ENCODE measurements around the gene RALGPS1. TPM values are rescaled to one million over a fixed set of nuclear protein-coding genes. Genes with fewer than 3 reads are reported as not detected.

RALGPS1 gene
- total RNA-seq, 1 donor from 2014 or later: 21.7 TPM

DNA sequence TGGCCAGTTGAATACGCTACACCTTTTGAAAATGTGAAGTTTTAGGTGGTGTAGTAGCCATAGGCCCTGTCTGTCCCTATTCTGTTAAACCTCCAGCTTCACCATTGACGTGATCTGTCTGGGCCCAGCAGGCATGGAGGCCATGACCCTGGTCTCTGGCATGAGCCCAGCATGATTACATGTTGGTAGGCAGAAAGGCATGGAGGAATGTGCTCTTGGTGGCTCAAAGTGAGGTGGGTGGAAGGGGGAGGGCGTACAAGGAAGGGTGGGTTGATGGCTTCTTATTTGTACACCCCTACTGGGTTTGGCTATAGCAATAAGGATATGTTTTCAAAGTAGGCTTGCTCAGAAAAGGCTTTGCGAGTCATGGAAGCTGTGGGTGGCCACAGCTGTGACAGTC is 23.7 kb downstream of the RALGPS1 start:
- intact Hi-C loops (cut with micrococcal nuclease): no loop called here
- no peaks in the 10 kb centered on the region for H3K9me3 Mint-ChIP-seq
- H3K36me3 Mint-ChIP-seq (ENCODE audit: low read depth): no peaks in the 10 kb centered on the region
- TF ChIP-seq, protein P1, sequence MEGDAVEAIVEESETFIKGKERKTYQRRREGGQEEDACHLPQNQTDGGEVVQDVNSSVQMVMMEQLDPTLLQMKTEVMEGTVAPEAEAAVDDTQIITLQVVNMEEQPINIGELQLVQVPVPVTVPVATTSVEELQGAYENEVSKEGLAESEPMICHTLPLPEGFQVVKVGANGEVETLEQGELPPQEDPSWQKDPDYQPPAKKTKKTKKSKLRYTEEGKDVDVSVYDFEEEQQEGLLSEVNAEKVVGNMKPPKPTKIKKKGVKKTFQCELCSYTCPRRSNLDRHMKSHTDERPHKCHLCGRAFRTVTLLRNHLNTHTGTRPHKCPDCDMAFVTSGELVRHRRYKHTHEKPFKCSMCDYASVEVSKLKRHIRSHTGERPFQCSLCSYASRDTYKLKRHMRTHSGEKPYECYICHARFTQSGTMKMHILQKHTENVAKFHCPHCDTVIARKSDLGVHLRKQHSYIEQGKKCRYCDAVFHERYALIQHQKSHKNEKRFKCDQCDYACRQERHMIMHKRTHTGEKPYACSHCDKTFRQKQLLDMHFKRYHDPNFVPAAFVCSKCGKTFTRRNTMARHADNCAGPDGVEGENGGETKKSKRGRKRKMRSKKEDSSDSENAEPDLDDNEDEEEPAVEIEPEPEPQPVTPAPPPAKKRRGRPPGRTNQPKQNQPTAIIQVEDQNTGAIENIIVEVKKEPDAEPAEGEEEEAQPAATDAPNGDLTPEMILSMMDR (IDR thresholded peaks at IDR 0.05): no peak
- ATAC-seq (ENCODE audit: low read depth) (no peak), DNase-seq (no peak)
- no peak overlapping the region for H3K4me3 Mint-ChIP-seq
- CTCF ChIA-PET: interaction anchor here (6.3 kb wide), 1 partner anchor 260 kb away, joined by 150 read pairs; no protein-coding TSS in a partner anchor
- peaks cover 5% of the 10 kb centered on the region for H3K4me1 Mint-ChIP-seq
- no peaks in the 10 kb centered on the region for H3K27me3 Mint-ChIP-seq
- POLR2A ChIA-PET: no interaction called here
- H3K27ac Mint-ChIP-seq: no peak overlapping the region

DNA sequence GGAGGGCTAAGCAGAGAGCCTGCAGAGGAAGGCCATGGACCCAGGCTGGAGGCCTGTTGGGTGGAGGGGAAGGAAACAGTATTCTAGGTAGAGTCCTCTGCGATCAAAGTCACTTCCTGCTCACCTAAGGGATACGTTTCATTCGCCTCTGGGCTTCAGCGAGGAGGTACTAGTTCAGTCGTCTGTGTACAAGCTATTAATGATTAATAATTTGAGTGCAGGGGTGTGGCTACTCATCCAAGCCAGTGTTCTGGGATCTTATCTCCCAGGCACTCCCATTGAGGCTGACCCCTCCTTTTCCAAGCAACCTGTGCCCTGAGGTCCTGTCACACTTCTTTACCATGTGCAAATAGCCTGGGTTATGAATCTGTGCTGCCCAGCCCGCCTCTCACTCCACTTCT is 25.2 kb downstream of the RALGPS1 start:
- H3K27ac Mint-ChIP-seq: no peak overlapping the region
- peaks cover 5% of the 10 kb centered on the region for H3K4me1 Mint-ChIP-seq
- no peak overlapping the region for H3K4me3 Mint-ChIP-seq
- no peaks in the 10 kb centered on the region for H3K27me3 Mint-ChIP-seq
- DNase-seq: no peak
- POLR2A ChIA-PET: no interaction called here
- no peak for ATAC-seq (ENCODE audit: low read depth)
- intact Hi-C loops (cut with micrococcal nuclease): loop anchor here (1.0 to 5.0 kb wide), 6 partner anchors 259 to 981 kb away; partner anchors contain the start of gene SLC2A8
- no peaks in the 10 kb centered on the region for H3K9me3 Mint-ChIP-seq
- TF ChIP-seq, protein P1 (IDR thresholded peaks at IDR 0.05): no peak
- peaks cover 2% of the 10 kb centered on the region for H3K36me3 Mint-ChIP-seq (ENCODE audit: low read depth)
- CTCF ChIA-PET: interaction anchor here (1.2 to 6.3 kb wide), 9 partner anchors 14 to 794 kb away, joined by 3 to 150 read pairs (median 4); partner anchors contain the start of genes RALGPS1 and TOR2A

DNA sequence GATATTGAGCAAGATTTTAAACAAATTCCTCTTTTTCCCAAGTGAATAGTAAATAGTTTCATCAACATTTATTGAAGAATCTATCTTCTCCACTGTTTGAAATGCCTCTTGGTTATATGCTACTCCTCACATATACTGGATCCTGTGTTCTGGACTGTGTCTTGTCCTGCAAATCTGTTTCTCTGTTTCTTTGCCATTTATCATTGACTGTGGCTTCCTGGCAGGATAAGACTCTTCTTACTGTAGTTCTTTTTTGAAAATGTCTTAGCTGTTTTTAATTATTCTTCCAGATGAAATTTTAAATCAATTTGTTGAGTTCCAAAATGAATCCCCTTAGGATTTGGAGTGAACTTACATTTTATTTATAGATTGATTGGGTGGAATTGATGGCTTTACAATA is 27.8 kb downstream of the RALGPS1 start:
- no peaks in the 10 kb centered on the region for H3K27me3 Mint-ChIP-seq
- no peak for ATAC-seq (ENCODE audit: low read depth)
- TF ChIP-seq, protein P1 (IDR thresholded peaks at IDR 0.05): no peak
- no peak overlapping the region for H3K27ac Mint-ChIP-seq
- intact Hi-C loops (cut with micrococcal nuclease): loop anchor here (5.0 kb wide), 1 partner anchor 405 kb away; no protein-coding TSS in a partner anchor
- peaks cover 2% of the 10 kb centered on the region for H3K36me3 Mint-ChIP-seq (ENCODE audit: low read depth)
- H3K4me3 Mint-ChIP-seq: no peak overlapping the region
- no peaks in the 10 kb centered on the region for H3K9me3 Mint-ChIP-seq
- ChIA-PET CTCF (interaction anchor here (0.6 to 6.3 kb wide), 6 partner anchors 10 to 256 kb away, joined by 3 to 150 read pairs (median 4); no protein-coding TSS in a partner anchor), POLR2A (no interaction called here)
- no peak for DNase-seq
- H3K4me1 Mint-ChIP-seq: peaks cover 5% of the 10 kb centered on the region

DNA sequence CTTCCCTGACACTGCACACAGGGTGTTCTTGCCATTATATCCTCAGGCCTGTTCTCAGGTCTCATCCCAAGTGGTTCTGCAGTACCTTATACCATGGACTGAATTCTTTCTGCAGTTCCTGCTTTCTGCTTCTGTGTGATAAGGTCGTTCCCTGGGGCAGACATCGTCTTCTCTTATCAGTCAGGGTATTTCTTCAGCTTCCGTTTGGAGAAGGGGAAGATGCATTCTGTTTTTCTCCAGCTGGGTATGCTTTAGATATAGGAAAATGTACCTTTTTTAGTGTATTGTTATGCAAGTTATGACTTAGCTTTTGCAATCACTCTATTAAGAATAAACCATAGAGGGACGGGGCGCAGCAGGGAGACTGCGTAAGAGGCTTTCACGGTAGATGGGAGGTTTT is 31.1 kb downstream of the RALGPS1 start:
- peaks cover 2% of the 10 kb centered on the region for H3K4me1 Mint-ChIP-seq
- no peak for DNase-seq
- intact Hi-C loops (cut with micrococcal nuclease): no loop called here
- no peak overlapping the region for H3K4me3 Mint-ChIP-seq
- ChIA-PET CTCF (no interaction called here), POLR2A (no interaction called here)
- TF ChIP-seq, protein P1 (IDR thresholded peaks at IDR 0.05): no peak
- H3K27ac Mint-ChIP-seq: no peak overlapping the region
- H3K27me3 Mint-ChIP-seq: no peaks in the 10 kb centered on the region
- H3K36me3 Mint-ChIP-seq (ENCODE audit: low read depth): peaks cover 2% of the 10 kb centered on the region
- ATAC-seq (ENCODE audit: low read depth): no peak
- H3K9me3 Mint-ChIP-seq: no peaks in the 10 kb centered on the region

DNA sequence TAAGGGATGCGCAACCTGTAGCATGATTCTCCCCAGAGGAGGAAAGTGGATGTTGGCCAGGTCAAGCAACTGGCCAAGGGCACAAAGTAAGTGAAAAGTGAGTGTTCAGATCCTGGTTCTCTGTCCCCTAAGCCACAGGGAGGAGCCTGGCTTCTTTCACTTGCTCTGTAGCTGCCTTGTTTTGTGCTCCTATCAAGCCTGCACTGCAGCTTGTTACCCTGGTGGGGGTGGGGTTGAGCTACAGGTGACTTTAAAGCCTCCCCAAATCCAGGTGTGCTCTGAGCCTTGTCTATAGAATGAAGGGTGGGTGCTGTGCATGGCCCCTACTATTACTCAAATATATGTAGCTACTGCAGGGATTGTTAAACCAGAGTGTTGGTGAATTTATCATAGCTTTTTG is 32.9 kb downstream of the RALGPS1 start:
- CTCF ChIA-PET: interaction anchor here (1.2 kb wide), 1 partner anchor 251 kb away, joined by 5 read pairs; no protein-coding TSS in a partner anchor
- Mint-ChIP-seq H3K27ac (no peak overlapping the region), H3K4me3 (no peak overlapping the region), H3K36me3 (ENCODE audit: low read depth) (peaks cover 2% of the 10 kb centered on the region), H3K4me1 (no peaks in the 10 kb centered on the region), H3K9me3 (no peaks in the 10 kb centered on the region), H3K27me3 (no peaks in the 10 kb centered on the region)
- TF ChIP-seq, protein P1 (IDR thresholded peaks at IDR 0.05): no peak
- ATAC-seq (ENCODE audit: low read depth) (no peak), DNase-seq (no peak)
- intact Hi-C loops (cut with micrococcal nuclease): no loop called here
- POLR2A ChIA-PET: no interaction called here
